ENCODE data around the gene NDUFS4. TPM values are rescaled to one million over a fixed set of nuclear protein-coding genes. Genes with fewer than 3 reads are reported as not detected.
"Not testable (repeated sequence)": the region's sequence is repeated elsewhere in the genome, so short reads cannot be mapped to it uniquely, and the experiment has no call there.

The NDUFS4 gene
- total RNA-seq, 1 experiment from 2014 or later: 80.7 TPM

- no peaks in the 10 kb centered on the region for H3K27me3 ChIP-seq
- DNase-seq: no peak
Measured at GRCh38 chr5:53597894-53598293, 37.5 kb downstream of the NDUFS4 start.

GRCh38 chr5:53601570-53601969 is 41.1 kb downstream of the NDUFS4 start:
- peak; percentile 12 to 21 for DNase-seq

More at GRCh38 chr5:53597894-53598293, 37.5 kb downstream of the NDUFS4 start:
- Histone ChIP-seq H3K4me3 (no peak overlapping the region), H3K36me3 (0 out of 2 replicates have a peak, but pooled peaks cover 6% of the 10 kb centered on the region), H3K9me3 (replicated peaks) (peaks cover 3% of the 10 kb centered on the region; the same call in 1 of the 2 replicates), H3K4me1 (peaks cover 14% of the 10 kb centered on the region), H3K27ac (no peak overlapping the region)

DNA sequence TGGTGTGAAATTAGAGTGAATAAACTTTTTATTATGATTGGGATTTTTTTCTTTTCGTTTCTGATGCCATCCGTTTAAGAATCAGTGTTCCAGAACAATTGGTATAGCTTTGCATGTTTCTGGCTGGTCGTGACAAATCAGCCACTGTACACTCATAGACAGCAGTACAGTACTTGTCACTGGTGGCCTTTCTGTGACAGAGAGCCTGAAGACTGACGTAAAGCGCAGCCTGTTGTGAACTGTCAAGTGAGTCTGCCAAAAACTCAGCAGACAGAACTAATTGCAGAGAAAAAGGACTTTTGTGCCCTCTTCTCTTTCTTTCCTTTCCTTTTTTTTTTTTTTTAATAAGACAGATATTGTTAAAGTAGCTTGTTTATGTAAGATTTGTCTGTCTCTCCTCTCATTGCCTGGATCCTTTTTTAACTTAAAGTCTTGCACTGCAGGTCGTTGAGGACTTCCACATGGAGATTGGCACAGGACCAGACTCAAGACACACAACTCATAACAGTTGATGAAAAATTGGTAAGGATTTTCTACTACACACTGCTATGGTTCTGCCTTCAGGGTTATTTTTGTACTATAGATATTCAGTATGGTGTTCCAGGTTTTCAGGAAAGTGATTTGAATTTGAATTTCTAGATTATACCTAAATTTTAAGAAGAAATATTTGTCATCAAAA is 42.7 kb downstream of the NDUFS4 start:
- H3K27me3 ChIP-seq: no peaks in the 10 kb centered on the region
- peaks cover 12% of the 10 kb centered on the region for H3K4me1 ChIP-seq
- no peak overlapping the region for H3K4me3 ChIP-seq
- peak; percentile 61 to 78 for DNase-seq
- H3K27ac ChIP-seq: peak overlapping the region; percentile 47
- peaks cover 3% of the 10 kb centered on the region; the same call in 1 of the 2 replicates for H3K9me3 ChIP-seq (replicated peaks)
- H3K36me3 ChIP-seq: peaks cover 14% of the 10 kb centered on the region; the same call in 1 of the 2 replicates

More at GRCh38 chr5:53601570-53601969, 41.1 kb downstream of the NDUFS4 start:
- no peaks in the 10 kb centered on the region for H3K27me3 ChIP-seq
- peak overlapping the region; percentile 6; the same call in 1 of the 2 replicates for H3K27ac ChIP-seq
- peaks cover 12% of the 10 kb centered on the region for H3K4me1 ChIP-seq
- peaks cover 12% of the 10 kb centered on the region; the same call in 1 of the 2 replicates for H3K36me3 ChIP-seq
- no peak overlapping the region for H3K4me3 ChIP-seq
- peaks cover 3% of the 10 kb centered on the region; the same call in 1 of the 2 replicates for H3K9me3 ChIP-seq (replicated peaks)

DNA sequence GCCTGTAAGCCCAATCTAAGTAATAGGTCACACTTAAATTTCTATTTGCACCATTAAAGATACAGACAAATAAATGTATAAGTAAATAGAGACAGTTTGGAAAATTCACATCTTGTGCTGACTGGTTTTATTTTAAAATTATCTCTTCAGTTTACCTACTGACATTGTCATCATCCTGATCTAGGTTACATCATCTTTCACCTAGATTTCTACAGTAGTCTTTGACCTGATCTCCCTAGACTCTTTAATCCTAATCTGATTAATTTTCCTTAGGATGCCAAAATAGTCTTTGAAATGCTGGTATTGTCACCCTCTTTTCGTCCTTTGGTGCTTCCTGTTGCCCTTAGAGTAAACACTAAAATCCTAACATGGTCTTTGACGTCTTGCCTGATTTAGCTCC is 43.9 kb downstream of the NDUFS4 start:
- DNase-seq: no peak
- Histone ChIP-seq H3K36me3 (peaks cover 9% of the 10 kb centered on the region; the same call in 1 of the 2 replicates), H3K4me1 (peaks cover 12% of the 10 kb centered on the region), H3K27ac (no peak overlapping the region), H3K27me3 (no peaks in the 10 kb centered on the region), H3K4me3 (no peak overlapping the region), H3K9me3 (replicated peaks) (peaks cover 3% of the 10 kb centered on the region; the same call in 1 of the 2 replicates)

DNA sequence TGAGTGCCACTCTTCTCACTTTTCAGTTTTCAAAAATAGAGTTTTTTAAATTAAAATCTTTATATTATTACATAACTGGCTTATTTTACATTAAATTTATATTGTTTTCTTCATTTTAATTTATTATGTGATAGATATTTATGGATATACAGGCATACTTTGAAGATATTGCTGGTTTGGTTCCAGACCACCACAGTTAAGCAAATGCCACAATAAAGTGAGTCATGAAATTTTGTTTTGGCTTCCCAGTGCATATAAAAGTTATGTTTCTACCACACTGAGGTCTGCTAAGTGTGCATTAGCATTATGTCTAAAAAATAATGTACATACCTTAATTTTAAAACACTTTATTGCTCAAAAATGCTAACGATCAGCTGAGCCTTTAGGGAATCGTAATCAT is 47.4 kb downstream of the NDUFS4 start:
- no peaks in the 10 kb centered on the region for H3K9me3 ChIP-seq (replicated peaks)
- no peak overlapping the region for H3K27ac ChIP-seq
- no peaks in the 10 kb centered on the region for H3K27me3 ChIP-seq
- H3K36me3 ChIP-seq: peaks cover 9% of the 10 kb centered on the region; the same call in 1 of the 2 replicates
- H3K4me1 ChIP-seq: peaks cover 2% of the 10 kb centered on the region
- DNase-seq: no peak
- H3K4me3 ChIP-seq: no peak overlapping the region

GRCh38 chr5:53608897-53609296 is 48.5 kb downstream of the NDUFS4 start:
- not testable (repeated sequence) for H3K27me3 ChIP-seq; H3K4me1 ChIP-seq; H3K27ac ChIP-seq; DNase-seq; H3K9me3 ChIP-seq (replicated peaks); H3K36me3 ChIP-seq; H3K4me3 ChIP-seq

GRCh38 chr5:53613061-53613460 is 52.6 kb downstream of the NDUFS4 start:
- H3K4me3 ChIP-seq: no peak overlapping the region
- DNase-seq: no peak
- no peaks in the 10 kb centered on the region for H3K27me3 ChIP-seq
- no peak overlapping the region for H3K27ac ChIP-seq
- no peaks in the 10 kb centered on the region for H3K36me3 ChIP-seq
- no peaks in the 10 kb centered on the region for H3K9me3 ChIP-seq (replicated peaks)
- H3K4me1 ChIP-seq: no peaks in the 10 kb centered on the region

GRCh38 chr5:53613536-53613935 is 53.1 kb downstream of the NDUFS4 start:
- Histone ChIP-seq H3K27ac (no peak overlapping the region), H3K36me3 (no peaks in the 10 kb centered on the region), H3K4me3 (no peak overlapping the region), H3K4me1 (no peaks in the 10 kb centered on the region), H3K27me3 (no peaks in the 10 kb centered on the region), H3K9me3 (replicated peaks) (no peaks in the 10 kb centered on the region)
- no peak for DNase-seq

DNA sequence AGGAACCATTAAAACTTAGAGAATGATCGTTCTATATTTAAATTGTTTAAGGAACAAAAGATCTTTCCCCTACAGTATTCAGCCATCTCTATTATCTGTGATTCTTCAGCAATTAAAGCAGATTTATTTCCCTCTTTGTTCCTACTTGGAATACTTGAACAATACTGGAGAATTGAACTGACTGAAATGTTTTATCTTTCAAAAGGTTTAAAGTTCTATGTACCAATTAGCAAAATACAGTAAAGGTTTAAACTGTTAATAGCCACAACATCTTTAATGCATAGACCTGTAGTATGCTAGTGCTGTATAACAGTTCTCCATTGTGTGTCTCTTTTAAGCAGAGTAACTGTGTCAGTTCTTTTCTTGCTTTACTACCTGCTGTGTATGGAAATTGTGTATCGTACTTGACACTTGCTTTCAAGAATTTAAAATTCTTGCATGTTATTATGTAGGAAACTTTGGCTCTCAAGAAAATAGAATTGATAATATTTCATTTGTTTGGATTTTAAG is 54.0 kb downstream of the NDUFS4 start:
- no peak overlapping the region for H3K4me3 ChIP-seq
- H3K9me3 ChIP-seq (replicated peaks): no peaks in the 10 kb centered on the region
- H3K4me1 ChIP-seq: no peaks in the 10 kb centered on the region
- H3K27ac ChIP-seq: no peak overlapping the region
- DNase-seq: no peak
- H3K27me3 ChIP-seq: no peaks in the 10 kb centered on the region
- H3K36me3 ChIP-seq: no peaks in the 10 kb centered on the region

DNA sequence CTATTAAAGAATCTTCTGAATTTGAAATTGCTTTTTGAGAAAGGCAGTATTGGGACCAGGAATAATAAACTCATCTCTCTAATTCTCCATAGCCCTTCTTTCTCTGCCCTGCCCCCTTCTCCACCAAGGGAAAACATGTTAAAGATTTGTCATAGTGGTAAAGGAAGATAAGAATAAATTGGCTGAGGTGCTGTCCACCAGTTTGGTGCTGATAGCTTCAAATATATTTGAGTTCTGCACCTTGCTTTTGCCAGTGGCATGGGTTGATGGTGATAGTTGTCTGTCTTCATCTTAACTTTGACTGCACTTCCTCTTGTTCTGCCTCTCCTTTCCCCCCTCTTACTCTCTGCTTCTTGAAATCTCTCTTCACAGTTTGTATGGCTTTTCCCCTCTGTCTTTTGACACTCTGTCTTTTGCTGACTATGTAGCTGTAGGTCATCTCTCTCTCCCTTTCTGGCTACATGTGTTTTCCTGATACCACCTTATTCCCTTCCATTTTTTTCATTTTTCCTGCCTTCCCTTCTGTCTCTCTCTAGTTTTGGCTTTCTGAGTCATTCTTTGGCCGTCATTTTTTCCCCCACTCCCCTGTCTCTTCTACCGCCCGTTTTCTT is 56.6 kb downstream of the NDUFS4 start:
- H3K36me3 ChIP-seq: no peaks in the 10 kb centered on the region
- peak; percentile 5 to 32 for DNase-seq

GRCh38 chr5:53631251-53631650 is 70.8 kb downstream of the NDUFS4 start:
- Histone ChIP-seq H3K4me1 (no peaks in the 10 kb centered on the region), H3K4me3 (no peak overlapping the region), H3K36me3 (peaks cover 6% of the 10 kb centered on the region), H3K27me3 (no peaks in the 10 kb centered on the region), H3K27ac (no peak overlapping the region), H3K9me3 (replicated peaks) (peaks cover 12% of the 10 kb centered on the region; the same call in 1 of the 2 replicates)
- no peak for DNase-seq

More for the DNA sequence above, 56.6 kb downstream of the NDUFS4 start:
- H3K27me3 ChIP-seq: no peaks in the 10 kb centered on the region
- no peak overlapping the region for H3K27ac ChIP-seq
- H3K4me1 ChIP-seq: no peaks in the 10 kb centered on the region
- no peak overlapping the region for H3K4me3 ChIP-seq
- no peaks in the 10 kb centered on the region for H3K9me3 ChIP-seq (replicated peaks)

DNA sequence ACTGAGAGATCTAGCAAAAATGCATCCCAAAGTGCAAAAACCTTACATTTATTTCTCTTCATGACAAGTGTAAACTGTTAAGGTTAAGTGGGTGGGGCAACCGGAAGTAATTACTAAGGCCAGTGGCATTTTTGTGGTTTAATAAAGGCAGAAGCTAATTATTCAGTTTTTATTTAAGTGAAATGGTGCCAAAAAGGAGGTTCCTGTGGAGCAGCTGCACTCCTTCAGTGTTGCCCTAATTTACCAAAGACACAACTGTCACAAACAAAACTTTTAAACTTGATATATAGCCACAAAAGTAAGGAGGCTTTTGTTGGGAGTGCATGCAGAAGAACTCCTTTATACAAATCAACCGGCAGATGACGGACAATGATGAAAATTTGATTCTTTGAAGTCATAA is 81.6 kb downstream of the NDUFS4 start:
- peak in 1 of 2 experiments; percentile 19 for DNase-seq
- H3K4me1 ChIP-seq: peaks cover 17% of the 10 kb centered on the region
- H3K27ac ChIP-seq: no peak overlapping the region
- no peaks in the 10 kb centered on the region for H3K27me3 ChIP-seq
- H3K4me3 ChIP-seq: no peak overlapping the region
- peaks cover 9% of the 10 kb centered on the region for H3K36me3 ChIP-seq
- 0 out of 2 replicates have a peak, but pooled peaks cover 3% of the 10 kb centered on the region for H3K9me3 ChIP-seq (replicated peaks)

GRCh38 chr5:53643445-53643844 is 83.0 kb downstream of the NDUFS4 start:
- H3K27me3 ChIP-seq: no peaks in the 10 kb centered on the region
- H3K27ac ChIP-seq: no peak overlapping the region
- peaks cover 12% of the 10 kb centered on the region for H3K36me3 ChIP-seq
- DNase-seq: no peak
- H3K4me1 ChIP-seq: peaks cover 17% of the 10 kb centered on the region
- no peak overlapping the region for H3K4me3 ChIP-seq
- H3K9me3 ChIP-seq (replicated peaks): 0 out of 2 replicates have a peak, but pooled peaks cover 3% of the 10 kb centered on the region

DNA sequence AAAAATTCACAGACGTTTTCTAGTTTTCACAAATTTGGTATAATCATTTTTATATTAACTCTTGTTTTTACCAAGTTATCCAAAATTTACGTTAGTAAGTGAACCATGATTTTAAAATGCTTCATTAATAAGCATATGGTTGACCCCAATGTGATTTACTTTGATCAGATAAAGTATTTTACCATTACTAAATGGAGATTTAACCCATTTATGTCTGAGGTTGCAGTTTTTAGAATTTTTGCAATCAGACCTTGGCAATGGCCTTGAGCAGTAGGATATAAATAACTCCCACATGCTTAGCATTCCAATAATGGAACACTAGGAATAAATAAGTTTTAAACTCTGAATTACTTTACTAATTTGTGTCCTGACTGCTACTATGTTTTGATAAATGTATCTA is 84.6 kb downstream of the NDUFS4 start:
- H3K27ac ChIP-seq: no peak overlapping the region
- peaks cover 17% of the 10 kb centered on the region for H3K4me1 ChIP-seq
- peaks cover 3% of the 10 kb centered on the region; the same call in 1 of the 2 replicates for H3K9me3 ChIP-seq (replicated peaks)
- peaks cover 18% of the 10 kb centered on the region for H3K36me3 ChIP-seq
- DNase-seq: no peak
- H3K4me3 ChIP-seq: no peak overlapping the region
- no peaks in the 10 kb centered on the region for H3K27me3 ChIP-seq

DNA sequence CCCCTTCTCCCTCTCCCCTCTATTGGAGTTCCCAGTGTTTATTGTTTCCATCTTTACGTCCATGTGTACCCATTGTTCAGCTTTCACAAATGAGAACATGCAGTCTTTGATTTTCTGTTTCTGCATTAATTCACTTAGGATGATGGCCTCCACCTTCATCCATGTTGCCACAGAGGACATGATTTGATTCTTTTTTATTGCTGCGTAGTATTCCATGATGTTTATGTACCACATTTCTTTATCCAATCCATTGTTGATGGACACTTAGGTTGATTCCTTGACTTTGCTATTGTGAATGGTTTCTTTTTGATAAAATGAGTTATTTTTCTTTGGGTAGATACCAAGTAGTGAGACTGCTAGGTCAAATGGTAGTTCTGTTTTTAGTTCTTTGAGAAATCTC is 88.9 kb downstream of the NDUFS4 start:
- Histone ChIP-seq H3K36me3 (peaks cover 14% of the 10 kb centered on the region), H3K27me3 (no peaks in the 10 kb centered on the region), H3K4me3 (no peak overlapping the region), H3K4me1 (no peaks in the 10 kb centered on the region), H3K27ac (no peak overlapping the region), H3K9me3 (replicated peaks) (no peaks in the 10 kb centered on the region; the same call in 1 of the 2 replicates)
- no peak for DNase-seq
